Right cardiac atrium (tissue), 5 donors: ENCODE data around the gene CMPK1. TPM values are rescaled to one million over a fixed set of nuclear protein-coding genes. Genes with fewer than 3 reads are reported as not detected.
"Not testable (repeated sequence)": the region's sequence is repeated elsewhere in the genome, so short reads cannot be mapped to it uniquely, and the experiment has no call there.

Experiments
- ATAC-seq, 2 donors: fragments of 200-7000 bp; cut with Tn5 transposase; one replicate each; pipeline versions ENCODE4 v1.8.0 to v1.9.1; 2020; ENCODE audit warnings: moderate library complexity in 2 of 2, mild to moderate bottlenecking in 1 of 2
- DNase-seq, 3 donors: peaks; one replicate each; pipeline ENCODE4 v3.0.0-alpha.2; 2020
- H3K27ac ChIP-seq: one replicate; pipeline ENCODE4 v1.5.1; 2013; ENCODE audit warnings: mild to moderate bottlenecking, low read length, control low read depth, moderate library complexity
- H3K27me3 ChIP-seq: one replicate; pipeline ENCODE4 v1.6.1; 2013; ENCODE audit not compliant: control insufficient read depth, insufficient read depth
- H3K4me1 ChIP-seq: one replicate; pipeline ENCODE4 v1.6.1; 2013; ENCODE audit warnings: low read length; ENCODE audit not compliant: control insufficient read depth, insufficient read depth
- H3K4me3 ChIP-seq: one replicate; pipeline ENCODE4 v1.5.1; 2013; ENCODE audit warnings: low read length, control low read depth
- H3K9me3 ChIP-seq: one replicate; pipeline ENCODE4 v1.6.1; 2013; ENCODE audit warnings: low read length; ENCODE audit not compliant: control insufficient read depth
- WGBS: extraction: QIAGEN DNeasy Blood & Tissue Kit; methylation state at CpG from one replicate; pipeline ENCODE4 v1.1.7; 2013; 5-methylcytosine and 5-hydroxymethylcytosine counted together
- intact Hi-C, 4 donors: fragments of 100-400 bp; cut with DNase I; formaldehyde crosslinking; loops; one replicate each; pipeline versions ENCODE4 v1.11.0 to v1.14.0; 2022 to 2023
- long read RNA-seq, 4 donors: library from polyadenylated mRNA; unstranded; transcript quantifications; one replicate each; pipeline ENCODE4 v2.0.0, GENCODE V29; 2020 to 2021
- polyA plus RNA-seq: library from polyadenylated mRNA; stranded (reverse); fragments of 200-250 nt; gene quantifications from one replicate; pipeline ENCODE4 v1.2.3, GENCODE V29; 2013
- total RNA-seq, 4 donors: library from RNA; stranded (reverse); fragmentation: NEBNext Ultra II Directional; extraction: Animal tissue kit (Norgen Biotek cat#: 25700); gene quantifications; one replicate each; pipeline ENCODE4 v1.2.1, GENCODE V29; 2021
- donor health status: healthy with polysubstance abuse.
- donor health status: DM: no; HTN: yes; CAD: no.
- donor health status: DM: no; HTN: no; CAD: no.
- donor health status: DM: no; HTN: yes; CAD: no; lungs with severe emphysema.
- donor health status: DM: yes; HTN: yes; CAD: no.

Gene CMPK1, protein sequence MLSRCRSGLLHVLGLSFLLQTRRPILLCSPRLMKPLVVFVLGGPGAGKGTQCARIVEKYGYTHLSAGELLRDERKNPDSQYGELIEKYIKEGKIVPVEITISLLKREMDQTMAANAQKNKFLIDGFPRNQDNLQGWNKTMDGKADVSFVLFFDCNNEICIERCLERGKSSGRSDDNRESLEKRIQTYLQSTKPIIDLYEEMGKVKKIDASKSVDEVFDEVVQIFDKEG
- total RNA-seq (100 to 1,000 TPM in 1 of 4 donors, 10 to 100 TPM in 3; 77.1 to 103 (median 80.0) TPM), polyA plus RNA-seq (53.6 TPM)
- long read RNA-seq, donor 1, transcript CMPK1-203 (6 exons, 2,930 nt) = major isoform, 390 of 398 reads
- long read RNA-seq, donor 1, partial matches to known transcripts = 0 of 398 reads
- long read RNA-seq, donor 1, other reads (novel, unspliced or antisense) = 4 of 398 reads
- long read RNA-seq, donor 2, transcript CMPK1-203 (6 exons, 2,930 nt) = major isoform, 125 of 129 reads
- long read RNA-seq, donor 2, partial matches to known transcripts = 1 of 129 reads
- long read RNA-seq, donor 2, other reads (novel, unspliced or antisense) = 2 of 129 reads
- long read RNA-seq, donor 3, transcript CMPK1-203 (6 exons, 2,930 nt) = major isoform, 329 of 349 reads
- long read RNA-seq, donor 3, transcript CMPK1-202 (5 exons, 1,212 nt) = minor isoform, 5 of 349 reads
- long read RNA-seq, donor 3, partial matches to known transcripts = 5 of 349 reads
- long read RNA-seq, donor 3, other reads (novel, unspliced or antisense) = 8 of 349 reads
- long read RNA-seq, donor 4, transcript CMPK1-203 (6 exons, 2,930 nt) = major isoform, 176 of 185 reads
- long read RNA-seq, donor 4, partial matches to known transcripts = 1 of 185 reads
- long read RNA-seq, donor 4, other reads (novel, unspliced or antisense) = 3 of 185 reads

DNA sequence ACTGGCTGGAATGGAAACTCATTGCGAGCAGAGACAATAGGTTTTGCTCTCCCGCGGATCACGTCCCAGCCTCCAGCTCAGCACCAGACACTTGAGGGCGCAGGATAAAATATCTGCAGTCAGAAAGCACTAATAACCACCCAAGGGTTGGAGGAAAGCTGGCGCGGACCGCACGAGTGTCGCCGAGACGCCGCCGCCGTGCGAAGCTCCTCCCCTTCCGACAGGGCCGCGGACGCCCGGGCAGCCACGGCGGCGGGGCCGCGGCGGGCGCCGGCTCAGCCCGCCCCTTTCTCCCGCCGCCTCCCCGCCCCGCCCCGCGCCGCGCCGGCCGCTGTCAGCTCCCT, at the start of gene CMPK1:
CMPK1 (plus strand) TSS at position 213 of the 344 bp plus-strand sequence. CDS start 156 bp downstream, outside the sequence.
- WGBS = under 1% methylated on average over 40 of the region's 40 CpGs
- Histone ChIP-seq H3K4me3 (peak within 1 kb of the TSS; percentile 78), H3K4me1 (peaks cover 3% of the 10 kb centered on the region), H3K9me3 (no peaks in the 10 kb centered on the region), H3K27ac (peak within 1 kb of the TSS; percentile 99), H3K27me3 (no peaks in the 10 kb centered on the region)
- ATAC-seq = peak; percentile 89 to 90
- intact Hi-C loops = loop anchor here in 1 of 4 donors (2.0 kb wide), 1 partner anchor 19 kb away; the partner anchor contains the start of gene STIL
- peak; percentile 88 to 95 (median 94) for DNase-seq

DNA sequence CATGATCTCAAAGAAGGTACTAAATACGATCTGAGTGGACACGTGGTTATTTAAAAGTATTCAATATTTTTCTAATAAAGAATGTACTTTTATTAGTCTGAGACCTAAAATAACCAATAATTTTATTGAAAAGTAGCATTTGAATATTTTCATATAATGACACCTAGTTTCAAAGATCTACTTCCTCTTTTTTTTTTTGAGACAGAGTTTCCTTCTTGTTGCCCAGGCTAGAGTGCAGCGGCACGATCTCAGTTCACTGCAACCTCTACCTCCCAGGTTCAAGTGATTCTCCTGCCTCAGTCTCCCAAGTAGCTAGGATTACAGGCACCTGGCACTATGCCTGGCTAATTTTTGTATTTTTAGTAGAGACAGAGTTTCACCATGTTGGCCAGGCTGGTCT, 45.5 kb upstream of the CMPK1 start:
- intact Hi-C loops, DNase-seq, H3K4me1 ChIP-seq, H3K27ac ChIP-seq, ATAC-seq, H3K9me3 ChIP-seq, H3K27me3 ChIP-seq, H3K4me3 ChIP-seq: not testable (repeated sequence)
- 86% methylated on average over 4 of the region's 4 CpGs for WGBS

DNA sequence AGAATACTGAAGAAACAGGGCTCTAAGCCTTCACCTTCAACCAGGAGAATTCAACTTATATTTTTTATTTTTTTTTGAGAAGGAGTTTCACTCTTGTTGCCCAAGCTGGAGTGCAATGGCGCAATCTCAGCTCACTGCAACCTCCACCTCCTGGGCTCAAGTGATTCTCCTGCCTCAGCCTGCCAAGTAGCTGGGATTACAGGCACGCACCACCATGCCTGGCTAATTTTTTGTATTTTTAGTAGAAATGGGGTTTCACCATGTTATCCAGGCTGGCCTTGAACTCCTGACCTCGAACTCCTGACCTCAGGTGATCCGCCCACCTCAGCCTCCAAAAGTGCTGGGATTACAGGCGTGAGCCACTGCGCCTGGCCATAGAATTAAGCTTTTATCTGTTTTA, 38.7 kb upstream of the CMPK1 start:
- H3K4me1 ChIP-seq, H3K4me3 ChIP-seq, ATAC-seq, H3K9me3 ChIP-seq, intact Hi-C loops, DNase-seq, H3K27me3 ChIP-seq, H3K27ac ChIP-seq: not testable (repeated sequence)
- WGBS = 97% methylated on average over 6 of the region's 6 CpGs

DNA sequence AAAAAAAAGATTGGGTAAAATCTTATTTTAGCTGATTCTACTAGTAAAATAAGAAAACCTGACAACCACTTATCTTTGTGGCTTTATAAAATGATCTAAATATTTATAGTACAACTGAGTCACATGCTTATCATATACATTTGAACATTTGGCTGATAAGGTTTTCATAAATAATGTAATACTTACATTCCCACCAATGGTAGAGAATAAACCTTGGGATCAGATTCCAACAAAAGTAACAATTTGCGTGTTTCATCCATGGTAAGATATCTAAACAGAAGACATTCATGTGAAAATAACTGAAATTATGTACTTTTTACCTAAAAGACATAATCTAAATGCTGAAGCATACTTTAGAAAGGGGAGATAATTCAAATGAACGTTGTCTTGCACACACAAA, 38.0 kb upstream of the CMPK1 start:
- Histone ChIP-seq H3K4me3 (no peak overlapping the region), H3K9me3 (no peaks in the 10 kb centered on the region), H3K27me3 (no peaks in the 10 kb centered on the region), H3K4me1 (peaks cover 2% of the 10 kb centered on the region), H3K27ac (no peak overlapping the region)
- ATAC-seq = no peak
- intact Hi-C loops = no loop called here
- 90% methylated on average over 2 of the region's 2 CpGs for WGBS
- no peak for DNase-seq

DNA sequence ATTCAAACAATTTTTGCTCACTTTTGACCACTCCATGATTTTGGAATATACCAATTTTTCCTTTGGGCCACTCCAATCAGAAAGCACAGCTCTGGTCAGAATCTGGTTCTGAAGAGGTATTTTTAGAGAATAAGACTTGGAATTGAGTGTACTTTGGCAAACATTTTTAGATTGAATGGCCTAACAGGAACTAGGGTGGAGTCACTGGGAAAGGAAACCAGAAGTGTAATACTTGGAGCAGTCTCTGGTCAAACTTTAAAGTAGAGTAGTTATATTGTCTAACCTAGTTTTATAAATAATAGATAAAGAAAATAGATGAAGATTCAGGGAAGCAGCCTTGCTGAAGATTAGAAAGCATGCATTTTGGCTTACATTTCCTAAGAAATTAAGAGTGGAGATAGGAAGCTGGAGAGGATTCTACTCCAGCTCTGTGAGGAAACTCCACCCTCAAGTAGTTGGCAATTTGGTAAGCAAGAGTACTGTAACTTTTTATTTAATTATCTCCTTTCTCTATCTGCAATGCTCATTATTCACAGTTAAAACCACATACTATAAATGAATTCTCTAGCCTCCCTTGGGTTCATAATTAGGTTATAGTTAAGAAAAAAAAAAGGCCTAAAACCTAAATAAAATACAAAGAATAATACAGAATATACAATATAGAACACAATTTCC, 35.4 kb upstream of the CMPK1 start:
- Histone ChIP-seq H3K27ac (no peak overlapping the region), H3K4me3 (no peak overlapping the region), H3K27me3 (no peaks in the 10 kb centered on the region), H3K4me1 (peaks cover 2% of the 10 kb centered on the region), H3K9me3 (no peaks in the 10 kb centered on the region)
- DNase-seq (no peak), ATAC-seq (peak; percentile 87 to 94)
- intact Hi-C loops = no loop called here

DNA sequence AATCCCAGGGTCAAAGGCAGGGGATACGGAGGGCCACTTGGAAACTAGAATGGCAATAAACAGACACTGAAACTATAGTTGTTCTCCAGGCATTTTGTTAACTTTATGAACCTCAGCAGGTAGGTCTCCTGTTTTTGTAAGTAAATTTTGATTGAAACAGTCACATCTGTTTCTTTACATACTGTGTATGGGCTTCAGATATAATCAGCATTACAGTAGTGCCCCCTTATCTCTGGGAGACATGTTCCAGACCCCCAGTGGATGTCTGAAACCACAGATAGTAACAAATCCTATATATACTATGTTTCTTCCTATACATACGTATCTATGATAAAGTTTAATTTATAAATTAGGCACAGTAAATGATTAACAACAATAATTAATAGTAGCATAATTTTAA, 31.1 kb upstream of the CMPK1 start:
- Histone ChIP-seq H3K9me3 (no peaks in the 10 kb centered on the region), H3K27ac (no peak overlapping the region), H3K27me3 (no peaks in the 10 kb centered on the region), H3K4me3 (no peak overlapping the region), H3K4me1 (peaks cover 1% of the 10 kb centered on the region)
- 97% methylated on average over 2 of the region's 2 CpGs for WGBS
- ATAC-seq (no peak), DNase-seq (no peak)
- intact Hi-C loops = no loop called here

DNA sequence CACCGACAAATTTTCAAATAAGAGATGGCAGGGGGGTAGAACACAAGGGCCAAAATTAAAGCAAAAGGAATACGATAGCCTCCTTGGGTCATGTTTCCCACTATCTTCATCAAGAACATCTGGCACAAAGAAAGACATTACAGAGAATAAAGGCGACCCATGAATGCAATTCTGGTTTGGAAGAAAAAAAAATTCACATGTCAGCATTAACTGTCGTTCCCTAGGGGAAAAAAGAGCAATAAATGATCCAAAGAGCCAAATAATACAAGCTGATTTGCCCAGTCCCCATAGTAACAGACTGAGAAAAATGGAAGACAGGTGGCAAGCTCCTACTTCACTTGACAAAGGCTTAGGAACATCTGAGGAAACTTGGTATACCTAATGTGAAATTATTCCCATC, 24.2 kb upstream of the CMPK1 start:
- H3K4me1 ChIP-seq = peaks cover 3% of the 10 kb centered on the region
- ATAC-seq (no peak), DNase-seq (no peak)
- H3K4me3 ChIP-seq = no peak overlapping the region
- 88% methylated on average over 4 of the region's 4 CpGs for WGBS
- H3K9me3 ChIP-seq = no peaks in the 10 kb centered on the region
- H3K27ac ChIP-seq = no peak overlapping the region
- H3K27me3 ChIP-seq = no peaks in the 10 kb centered on the region
- intact Hi-C loops = no loop called here

DNA sequence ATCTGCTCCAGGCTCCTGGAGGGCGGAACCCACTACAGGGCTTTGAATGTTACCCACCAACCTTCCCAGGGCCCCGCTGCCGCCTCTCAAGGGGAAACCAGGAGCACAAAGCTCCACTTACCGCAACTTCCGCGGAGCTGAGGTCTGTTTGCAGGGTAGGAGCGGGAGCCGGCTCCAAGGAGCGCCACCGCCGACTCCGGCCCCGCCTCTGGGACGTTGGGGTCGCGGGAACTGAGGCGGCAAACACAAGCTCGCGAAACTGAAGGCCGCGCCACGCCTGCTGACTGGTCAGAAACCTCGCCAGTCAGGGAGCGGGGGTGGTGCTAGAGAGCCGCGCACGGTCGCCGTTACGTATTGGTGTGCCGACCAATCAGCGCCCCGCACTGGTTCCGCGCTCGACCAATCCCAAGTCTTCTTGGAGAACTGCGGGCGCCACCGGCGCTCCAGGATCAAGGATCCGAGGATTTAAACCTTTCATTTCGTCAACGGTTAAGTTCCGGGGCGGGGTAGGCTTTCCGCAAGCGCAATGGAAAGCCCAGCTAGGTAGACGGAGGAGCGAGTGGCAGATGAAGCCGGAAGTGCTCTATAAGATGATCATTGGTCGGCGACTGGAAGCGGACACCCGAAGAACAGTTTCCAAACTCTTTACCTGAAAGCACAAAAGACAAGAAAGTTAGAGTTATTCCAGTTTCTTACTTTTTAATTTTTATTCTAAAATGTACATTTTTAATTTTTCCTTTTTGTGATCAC, 19.5 kb upstream of the CMPK1 start, which contains the start of gene STIL:
STIL (minus strand) TSS at position 233 of the 750 bp plus-strand sequence. CDS start 3,828 bp downstream, outside the sequence.
- intact Hi-C loops = loop anchor here in 1 of 4 donors (2.0 kb wide), 1 partner anchor 19 kb away; the partner anchor contains the start of gene CMPK1
- WGBS = under 1% methylated on average over 54 of the region's 54 CpGs
- ATAC-seq = peak; percentile 100

DNA sequence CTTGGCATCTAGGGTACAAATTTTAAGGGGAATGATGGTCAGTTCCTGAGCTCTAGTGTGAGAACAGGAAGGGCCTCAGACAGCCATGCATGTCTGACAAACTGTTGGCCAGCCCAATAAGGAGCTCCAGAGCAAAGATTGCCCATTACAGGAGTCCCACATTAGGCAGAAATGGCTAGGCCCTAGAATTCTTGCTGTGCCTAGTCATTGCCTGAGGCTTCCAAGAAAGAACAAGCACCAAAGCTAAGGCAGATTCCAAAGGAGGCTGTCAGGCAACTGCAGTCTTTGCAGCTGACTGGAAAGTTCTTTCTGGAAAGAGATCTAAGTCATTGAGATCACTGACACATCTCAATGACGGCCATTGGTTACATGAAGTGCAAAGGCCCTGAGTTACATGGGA, 15.7 kb upstream of the CMPK1 start:
- intact Hi-C loops = no loop called here
- no peak for ATAC-seq

More for the DNA sequence above, 19.5 kb upstream of the CMPK1 start, which contains the start of gene STIL:
- Histone ChIP-seq H3K9me3 (no peaks in the 10 kb centered on the region), H3K4me1 (peaks cover 3% of the 10 kb centered on the region), H3K4me3 (peak within 1 kb of the TSS; percentile 68), H3K27ac (peak within 1 kb of the TSS; percentile 53), H3K27me3 (no peaks in the 10 kb centered on the region)
- peak; percentile 99 for DNase-seq

DNA sequence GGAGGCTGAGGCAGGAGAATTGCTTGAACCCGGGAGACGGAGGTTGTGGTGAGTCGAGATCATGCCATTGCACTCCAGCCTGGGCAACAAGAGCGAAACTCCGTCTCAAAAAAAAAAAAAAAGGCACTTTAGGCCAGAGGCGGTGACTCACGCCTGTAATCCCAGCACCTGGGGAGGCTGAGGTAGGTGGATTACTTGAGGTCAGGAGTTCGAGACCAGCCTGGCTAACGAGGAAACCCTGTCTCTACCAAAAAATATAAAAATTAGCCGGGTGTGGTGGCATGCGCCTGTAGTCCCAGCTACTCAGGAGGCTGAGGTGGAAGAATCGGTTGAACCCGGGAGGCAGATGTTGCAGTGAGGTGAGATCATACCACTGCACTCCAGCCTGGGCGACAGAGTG, 13.6 kb upstream of the CMPK1 start:
- WGBS = 85% methylated on average over 14 of the region's 14 CpGs
- H3K9me3 ChIP-seq, H3K4me1 ChIP-seq, ATAC-seq, H3K27me3 ChIP-seq, intact Hi-C loops, DNase-seq, H3K4me3 ChIP-seq, H3K27ac ChIP-seq: not testable (repeated sequence)

More for the DNA sequence above, 15.7 kb upstream of the CMPK1 start:
- Histone ChIP-seq H3K27ac (no peak overlapping the region), H3K4me1 (peaks cover 3% of the 10 kb centered on the region), H3K9me3 (no peaks in the 10 kb centered on the region), H3K27me3 (no peaks in the 10 kb centered on the region), H3K4me3 (no peak overlapping the region)
- WGBS = 79% methylated on average over 1 of the region's 1 CpG
- DNase-seq = no peak
